Ishikawa (cell line): ENCODE results near the gene POC1B.

ENCODE experiments used
- CEBPB ChIP-seq: IDR thresholded peaks from 2 replicates; pipeline ENCODE4 v1.6.1; 2012
- CREB1 ChIP-seq: IDR thresholded peaks from 2 replicates; pipeline ENCODE4 v1.6.1; 2012; ENCODE audit warnings: low read depth
- EGR1 ChIP-seq: IDR thresholded peaks from 2 replicates; pipeline ENCODE4 v1.6.1; 2012
- EP300 ChIP-seq: IDR thresholded peaks from 2 replicates; pipeline ENCODE4 v1.6.1; 2012; ENCODE audit warnings: borderline replicate concordance
- FOXM1 ChIP-seq: IDR thresholded peaks from 2 replicates; pipeline ENCODE4 v1.6.1; 2012; ENCODE audit warnings: low read depth, borderline replicate concordance
- NFIC ChIP-seq: IDR thresholded peaks from 2 replicates; pipeline ENCODE4 v1.6.1; 2012
- RAD21 ChIP-seq: IDR thresholded peaks from 2 replicates; pipeline ENCODE4 v1.6.1; 2012; ENCODE audit warnings: low read depth
- TAF1 ChIP-seq: IDR thresholded peaks from 2 replicates; pipeline ENCODE4 v1.6.1; 2012; ENCODE audit warnings: low read depth, mild to moderate bottlenecking
- TCF12 ChIP-seq: IDR thresholded peaks from 2 replicates; pipeline ENCODE4 v1.6.1; 2012; ENCODE audit warnings: low read depth
- TEAD4 ChIP-seq: IDR thresholded peaks from 2 replicates; pipeline ENCODE4 v1.6.1; 2012
- YY1 ChIP-seq: IDR thresholded peaks from 2 replicates; pipeline ENCODE4 v1.6.1; 2012; ENCODE audit warnings: low read depth
- ZBTB7A ChIP-seq: IDR thresholded peaks from 2 replicates; pipeline ENCODE4 v1.6.1; 2012; ENCODE audit warnings: low read depth
- TF ChIP-seq, protein P1 (sequence below): IDR thresholded peaks from 2 replicates; pipeline ENCODE4 v1.6.1; 2012; ENCODE audit warnings: low read depth, mild to moderate bottlenecking
- TF ChIP-seq, protein P2 (sequence below): IDR thresholded peaks from 2 replicates; pipeline ENCODE4 v1.6.1; 2012
- TF ChIP-seq, protein P3 (sequence below): IDR thresholded peaks from 2 replicates; pipeline ENCODE4 v1.6.1; 2012

POC1B gene

DNA sequence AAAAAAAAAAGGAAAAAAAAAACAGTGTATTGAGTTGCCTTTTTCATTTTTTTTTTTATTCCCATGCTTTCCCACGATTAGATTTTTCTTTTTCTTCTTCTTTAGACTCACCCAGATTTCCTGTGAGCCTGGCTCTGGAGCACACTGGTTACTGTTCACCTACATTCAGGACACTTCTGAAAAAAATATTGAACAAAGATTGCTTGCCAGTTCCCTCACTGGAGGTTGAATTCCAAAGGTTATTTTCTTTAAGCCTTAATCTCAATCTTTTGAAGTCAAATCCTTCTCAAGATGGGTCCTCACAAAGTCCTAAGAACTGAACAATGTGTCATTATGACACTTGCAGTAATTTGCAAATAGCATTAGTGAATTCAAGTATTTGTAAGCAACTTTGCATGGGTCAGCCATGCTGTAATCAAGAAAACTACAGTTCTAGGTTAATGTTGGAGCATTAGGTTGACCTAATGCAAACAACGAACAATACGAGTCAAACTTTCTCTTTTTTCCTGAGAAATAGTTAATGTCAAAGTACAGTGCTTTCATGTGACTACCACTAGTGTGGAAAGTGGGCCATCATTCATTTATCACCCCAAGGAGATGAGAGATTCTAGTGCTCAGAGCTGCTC, 124.3 kb downstream of the POC1B start:
- TF ChIP-seq YY1, result no peak
- no peak for TF ChIP-seq TCF12
- TF ChIP-seq, protein P1, sequence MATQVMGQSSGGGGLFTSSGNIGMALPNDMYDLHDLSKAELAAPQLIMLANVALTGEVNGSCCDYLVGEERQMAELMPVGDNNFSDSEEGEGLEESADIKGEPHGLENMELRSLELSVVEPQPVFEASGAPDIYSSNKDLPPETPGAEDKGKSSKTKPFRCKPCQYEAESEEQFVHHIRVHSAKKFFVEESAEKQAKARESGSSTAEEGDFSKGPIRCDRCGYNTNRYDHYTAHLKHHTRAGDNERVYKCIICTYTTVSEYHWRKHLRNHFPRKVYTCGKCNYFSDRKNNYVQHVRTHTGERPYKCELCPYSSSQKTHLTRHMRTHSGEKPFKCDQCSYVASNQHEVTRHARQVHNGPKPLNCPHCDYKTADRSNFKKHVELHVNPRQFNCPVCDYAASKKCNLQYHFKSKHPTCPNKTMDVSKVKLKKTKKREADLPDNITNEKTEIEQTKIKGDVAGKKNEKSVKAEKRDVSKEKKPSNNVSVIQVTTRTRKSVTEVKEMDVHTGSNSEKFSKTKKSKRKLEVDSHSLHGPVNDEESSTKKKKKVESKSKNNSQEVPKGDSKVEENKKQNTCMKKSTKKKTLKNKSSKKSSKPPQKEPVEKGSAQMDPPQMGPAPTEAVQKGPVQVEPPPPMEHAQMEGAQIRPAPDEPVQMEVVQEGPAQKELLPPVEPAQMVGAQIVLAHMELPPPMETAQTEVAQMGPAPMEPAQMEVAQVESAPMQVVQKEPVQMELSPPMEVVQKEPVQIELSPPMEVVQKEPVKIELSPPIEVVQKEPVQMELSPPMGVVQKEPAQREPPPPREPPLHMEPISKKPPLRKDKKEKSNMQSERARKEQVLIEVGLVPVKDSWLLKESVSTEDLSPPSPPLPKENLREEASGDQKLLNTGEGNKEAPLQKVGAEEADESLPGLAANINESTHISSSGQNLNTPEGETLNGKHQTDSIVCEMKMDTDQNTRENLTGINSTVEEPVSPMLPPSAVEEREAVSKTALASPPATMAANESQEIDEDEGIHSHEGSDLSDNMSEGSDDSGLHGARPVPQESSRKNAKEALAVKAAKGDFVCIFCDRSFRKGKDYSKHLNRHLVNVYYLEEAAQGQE, result no peak
- TF ChIP-seq TEAD4, result no peak
- TF ChIP-seq, protein P2, sequence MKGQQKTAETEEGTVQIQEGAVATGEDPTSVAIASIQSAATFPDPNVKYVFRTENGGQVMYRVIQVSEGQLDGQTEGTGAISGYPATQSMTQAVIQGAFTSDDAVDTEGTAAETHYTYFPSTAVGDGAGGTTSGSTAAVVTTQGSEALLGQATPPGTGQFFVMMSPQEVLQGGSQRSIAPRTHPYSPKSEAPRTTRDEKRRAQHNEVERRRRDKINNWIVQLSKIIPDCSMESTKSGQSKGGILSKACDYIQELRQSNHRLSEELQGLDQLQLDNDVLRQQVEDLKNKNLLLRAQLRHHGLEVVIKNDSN, result no peak
- no peak for TF ChIP-seq EGR1
- TF ChIP-seq NFIC, result no peak
- TF ChIP-seq, protein P3, sequence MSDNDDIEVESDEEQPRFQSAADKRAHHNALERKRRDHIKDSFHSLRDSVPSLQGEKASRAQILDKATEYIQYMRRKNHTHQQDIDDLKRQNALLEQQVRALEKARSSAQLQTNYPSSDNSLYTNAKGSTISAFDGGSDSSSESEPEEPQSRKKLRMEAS, result no peak
- no peak for TF ChIP-seq EP300
- TF ChIP-seq CEBPB, result no peak
- no peak for TF ChIP-seq FOXM1
- TF ChIP-seq TAF1, result no peak
- no peak for TF ChIP-seq ZBTB7A
- no peak for TF ChIP-seq RAD21
- TF ChIP-seq CREB1, result no peak

DNA sequence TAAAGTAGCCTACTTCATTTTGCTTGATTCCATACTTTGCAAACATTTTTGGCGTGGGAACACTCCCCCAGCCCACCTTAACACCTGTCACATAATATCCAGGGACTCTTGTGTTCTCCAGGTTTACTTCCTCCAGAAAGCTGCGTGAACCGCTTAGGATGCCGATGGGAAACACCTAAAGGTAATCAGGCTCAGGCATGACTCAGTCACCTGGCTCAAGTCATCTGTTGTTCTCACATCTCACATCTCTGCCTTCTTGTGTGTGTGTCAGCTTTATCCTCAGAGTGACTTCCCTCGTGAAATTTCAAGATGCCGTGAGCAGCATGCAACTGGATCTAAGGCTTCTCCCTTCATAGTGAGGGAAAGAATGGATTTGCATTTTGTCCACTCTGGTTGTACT, 125.4 kb downstream of the POC1B start:
- TF ChIP-seq EP300, result no peak

DNA sequence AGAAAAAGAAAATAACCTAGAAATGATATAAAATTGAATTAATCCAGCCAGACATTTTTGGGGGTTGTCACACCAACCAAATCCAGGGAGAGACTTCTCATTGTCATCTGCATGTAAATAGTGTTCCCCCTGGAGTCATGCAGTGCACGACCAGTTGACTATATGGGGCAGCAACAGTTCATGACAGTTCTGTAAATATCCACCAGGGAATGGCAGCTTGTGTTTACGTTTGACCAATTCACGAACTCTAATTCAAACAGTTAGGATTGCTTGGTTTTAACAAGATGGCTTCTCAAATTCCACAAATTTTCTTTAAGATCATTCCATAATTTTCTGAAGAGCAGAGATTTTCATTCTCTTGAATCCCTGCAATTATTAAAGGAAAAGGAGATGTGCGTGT, 130.1 kb downstream of the POC1B start:
- TF ChIP-seq FOXM1, result no peak
- TF ChIP-seq CEBPB, result no peak
- no peak for TF ChIP-seq TAF1
- TF ChIP-seq RAD21, result no peak
- TF ChIP-seq, protein P1, result no peak
- TF ChIP-seq EGR1, result no peak
- TF ChIP-seq, protein P2, result no peak
- no peak for TF ChIP-seq NFIC
- no peak for TF ChIP-seq TEAD4
- no peak for TF ChIP-seq ZBTB7A
- TF ChIP-seq, protein P3, result no peak
- no peak for TF ChIP-seq EP300
- TF ChIP-seq CREB1, result no peak
- TF ChIP-seq TCF12, result no peak
- TF ChIP-seq YY1, result no peak

DNA sequence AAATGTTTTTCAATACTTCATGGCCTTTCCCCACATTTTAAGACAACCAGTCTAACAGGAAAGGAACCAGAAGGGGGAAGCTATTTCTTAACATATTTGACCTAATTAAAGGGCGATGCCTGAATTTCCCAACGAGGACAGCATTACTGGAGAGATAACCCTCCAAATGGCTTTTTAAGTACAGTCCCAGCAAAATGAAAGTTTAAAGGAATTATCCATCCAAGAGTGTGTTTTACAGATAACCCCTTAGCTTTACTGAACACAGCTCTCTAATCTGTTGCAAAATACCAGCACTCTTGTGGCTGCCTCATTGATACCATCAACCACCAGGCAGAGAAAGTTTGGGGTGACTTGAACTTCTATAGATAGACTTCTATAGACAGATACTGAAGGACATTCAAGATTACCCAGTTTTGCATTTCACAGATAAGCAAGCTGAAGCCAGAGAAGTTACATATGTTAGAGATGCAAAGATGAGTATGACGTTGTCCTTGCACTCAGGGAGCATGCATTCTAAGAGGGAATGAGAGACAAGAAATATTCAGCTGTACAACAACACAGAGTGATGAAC, 132.2 kb downstream of the POC1B start:
- TF ChIP-seq YY1 (no peak), RAD21 (no peak), EGR1 (no peak), TAF1 (no peak), TCF12 (no peak), EP300 (no peak), FOXM1 (no peak), TEAD4 (no peak), ZBTB7A (no peak)
- TF ChIP-seq, protein P1, result no peak
- TF ChIP-seq, protein P2, result no peak
